ENCODE measurements around the gene FBXW8. TPM values are rescaled to one million over a fixed set of nuclear protein-coding genes. Genes with fewer than 3 reads are reported as not detected.
A peak's percentile ranks its signal among the peaks of the same experiment; 100 is the strongest.

FBXW8 gene
- total RNA-seq, 4 donors from 2014 or later, result 4.7 to 28.9 (median 9.2) TPM

GRCh38 chr12:117045160-117046010 is 134.6 kb downstream of the FBXW8 start:
- TF ChIP-seq POLR2A (IDR thresholded peaks at IDR 0.05) (no peak), CTCF (IDR thresholded peaks at IDR 0.05) (no peak)
- Histone ChIP-seq H3K4me1 (peaks cover 0 to 14% (median 0%) of the 10 kb centered on the region in 4 donors), H3K27ac (no peak overlapping the region), H3K36me3 (no peaks in the 10 kb centered on the region), H3K4me3 (no peak overlapping the region), H3K27me3 (no peaks in the 10 kb centered on the region), H3K9me3 (no peaks in the 10 kb centered on the region)
- no peak for DNase-seq

- Histone ChIP-seq H3K4me3 (no peak overlapping the region), H3K4me1 (peaks cover 0 to 14% (median 0%) of the 10 kb centered on the region in 4 donors), H3K9me3 (no peaks in the 10 kb centered on the region), H3K36me3 (no peaks in the 10 kb centered on the region), H3K27me3 (no peaks in the 10 kb centered on the region), H3K27ac (no peak overlapping the region)
- DNase-seq, result no peak
- no peak for TF ChIP-seq CTCF (IDR thresholded peaks at IDR 0.05)
- TF ChIP-seq POLR2A (IDR thresholded peaks at IDR 0.05), result no peak
Measured at GRCh38 chr12:117046011-117046369, 135.2 kb downstream of the FBXW8 start.

- no peak for DNase-seq
- Histone ChIP-seq H3K36me3 (no peaks in the 10 kb centered on the region), H3K9me3 (no peaks in the 10 kb centered on the region), H3K4me3 (no peak overlapping the region), H3K27ac (no peak overlapping the region), H3K27me3 (no peaks in the 10 kb centered on the region), H3K4me1 (peaks cover 0 to 14% (median 0%) of the 10 kb centered on the region in 4 donors)
- TF ChIP-seq POLR2A (IDR thresholded peaks at IDR 0.05), result no peak
- TF ChIP-seq CTCF (IDR thresholded peaks at IDR 0.05), result no peak
Measured at GRCh38 chr12:117046425-117046824, 135.7 kb downstream of the FBXW8 start.

GRCh38 chr12:117046861-117047530 is 136.2 kb downstream of the FBXW8 start:
- Histone ChIP-seq H3K36me3 (no peaks in the 10 kb centered on the region), H3K27me3 (no peaks in the 10 kb centered on the region), H3K4me1 (peaks cover 0 to 14% (median 0%) of the 10 kb centered on the region in 4 donors), H3K27ac (no peak overlapping the region), H3K9me3 (no peaks in the 10 kb centered on the region), H3K4me3 (no peak overlapping the region)
- no peak for DNase-seq
- no peak for TF ChIP-seq CTCF (IDR thresholded peaks at IDR 0.05)
- TF ChIP-seq POLR2A (IDR thresholded peaks at IDR 0.05), result no peak

GRCh38 chr12:117047810-117048584 is 137.2 kb downstream of the FBXW8 start:
- Histone ChIP-seq H3K9me3 (no peaks in the 10 kb centered on the region), H3K4me3 (no peak overlapping the region), H3K4me1 (peaks cover 0 to 14% (median 0%) of the 10 kb centered on the region in 4 donors), H3K36me3 (no peaks in the 10 kb centered on the region), H3K27ac (peak overlapping the region in 1 of 4 donors; percentile 22), H3K27me3 (no peaks in the 10 kb centered on the region)
- no peak for DNase-seq
- no peak for TF ChIP-seq CTCF (IDR thresholded peaks at IDR 0.05)
- no peak for TF ChIP-seq POLR2A (IDR thresholded peaks at IDR 0.05)
